Hematopoietic multipotent progenitor cell treated with erythropoietin and hydrocortisone succinate and interleukin-3 and kit ligand, for 6 days (in vitro differentiated cells): ENCODE data around the gene REM2.
A peak's percentile ranks its signal among the peaks of the same experiment; 100 is the strongest.
"Not testable (repeated sequence)": the region's sequence is repeated elsewhere in the genome, so short reads cannot be mapped to it uniquely, and the experiment has no call there.

Experiments
- DNase-seq: peaks from one replicate; pipeline ENCODE4 v3.0.0-alpha.2; 2015

The REM2 gene

GRCh38 chr14:22900081-22900799 is 17.2 kb downstream of the REM2 start:
- DNase-seq: peak; percentile 92

- DNase-seq: no peak
These were observed 18.8 kb downstream of the REM2 start for GRCh38 chr14:22901799-22902198.

GRCh38 chr14:22903742-22904087 is 20.7 kb downstream of the REM2 start:
- no peak for DNase-seq

GRCh38 chr14:22905627-22906026 is 22.6 kb downstream of the REM2 start:
- no peak for DNase-seq

GRCh38 chr14:22906073-22906472 is 23.1 kb downstream of the REM2 start:
- DNase-seq: no peak

GRCh38 chr14:22907429-22907828 is 24.4 kb downstream of the REM2 start:
- DNase-seq: no peak

GRCh38 chr14:22908601-22909000 is 25.6 kb downstream of the REM2 start:
- no peak for DNase-seq

GRCh38 chr14:22910916-22911315 is 27.9 kb downstream of the REM2 start:
- no peak for DNase-seq

- not testable (repeated sequence) for DNase-seq
These were observed 31.8 kb downstream of the REM2 start for GRCh38 chr14:22914836-22915235.

- peak; percentile 49 for DNase-seq
These were observed 33.0 kb downstream of the REM2 start for GRCh38 chr14:22915886-22916521.

- DNase-seq: peak; percentile 100
These were observed 36.0 kb downstream of the REM2 start, which contains the start of gene RBM23 for GRCh38 chr14:22918804-22919600. RBM23 (minus strand) TSS chr14:22919149.

- DNase-seq: no peak
These were observed 36.5 kb downstream of the REM2 start for GRCh38 chr14:22919601-22919921.

- no peak for DNase-seq
These were observed 37.7 kb downstream of the REM2 start for GRCh38 chr14:22920697-22921096.

- DNase-seq: no peak
These were observed 39.3 kb downstream of the REM2 start for GRCh38 chr14:22922294-22922693.

GRCh38 chr14:22923746-22924145 is 40.7 kb downstream of the REM2 start:
- no peak for DNase-seq

GRCh38 chr14:22925513-22925912 is 42.5 kb downstream of the REM2 start:
- no peak for DNase-seq

- no peak for DNase-seq
These were observed 43.3 kb downstream of the REM2 start for GRCh38 chr14:22926316-22926715.

- DNase-seq: peak; percentile 60
These were observed 45.4 kb downstream of the REM2 start for GRCh38 chr14:22928237-22929103.

- peak; percentile 100 for DNase-seq
These were observed 46.3 kb downstream of the REM2 start, which contains the start of gene PRMT5 for GRCh38 chr14:22929104-22929960. PRMT5 (minus strand) TSS chr14:22929376; CDS start chr14:22929361, 15 bp downstream.

- DNase-seq: no peak
These were observed 46.9 kb downstream of the REM2 start for GRCh38 chr14:22929961-22930364.

- no peak for DNase-seq
These were observed 49.1 kb downstream of the REM2 start for GRCh38 chr14:22932146-22932545.

GRCh38 chr14:22935156-22935555 is 52.1 kb downstream of the REM2 start:
- no peak for DNase-seq
